GM23338 (cell line): ENCODE data around the gene ATR. TPM values are rescaled to one million over a fixed set of nuclear protein-coding genes. Genes with fewer than 3 reads are reported as not detected.

Source experiments
- ATAC-seq: fragments of 200-7000 bp; cut with Tn5 transposase; 3 replicates; pipeline ENCODE4 v1.9.1; 2020
- DNase-seq: peaks from one replicate; pipeline ENCODE4 v3.0.0-alpha.2; 2015; ENCODE audit warnings: low spot score
- H2AFZ ChIP-seq: fragments of 200-600 bp; sonication (generic); 2 replicates; pipeline ENCODE4 v1.8.0; 2016; ENCODE audit warnings: antibody characterized with exemption, mild to moderate bottlenecking, moderate library complexity
- H3F3A ChIP-seq: fragments of 200-600 bp; sonication (generic); replicated peaks from 2 replicates; pipeline ENCODE4 v1.8.0; 2017; ENCODE audit warnings: antibody characterized with exemption, mixed run types, low read depth
- H3K27ac ChIP-seq: fragments of 200-600 bp; sonication (generic); 2 replicates; pipeline ENCODE4 v1.6.1; 2016; ENCODE audit warnings: low read depth
- H3K27me3 ChIP-seq: fragments of 200-600 bp; sonication (generic); 2 replicates; pipeline ENCODE4 v1.8.0; 2016; ENCODE audit warnings: mild to moderate bottlenecking, mixed run types, moderate library complexity; ENCODE audit not compliant: insufficient read depth
- H3K36me3 ChIP-seq: fragments of 200-600 bp; sonication (generic); 2 replicates; pipeline ENCODE4 v1.8.0; 2016; ENCODE audit warnings: mild to moderate bottlenecking; ENCODE audit not compliant: insufficient read depth
- H3K4me1 ChIP-seq: fragments of 200-600 bp; sonication (generic); 2 replicates; pipeline ENCODE4 v1.8.0; 2016; ENCODE audit warnings: mild to moderate bottlenecking, moderate library complexity; ENCODE audit not compliant: insufficient read depth
- H3K4me2 ChIP-seq: fragments of 200-600 bp; sonication (generic); 2 replicates; pipeline ENCODE4 v1.7.1; 2017; ENCODE audit warnings: mixed run types
- H3K4me3 ChIP-seq: fragments of 200-600 bp; sonication (generic); 2 replicates; pipeline ENCODE4 v1.6.1; 2016; ENCODE audit warnings: mixed run types
- H3K79me2 ChIP-seq: fragments of 200-600 bp; sonication (generic); replicated peaks from 2 replicates; pipeline ENCODE4 v1.8.0; 2017; ENCODE audit warnings: mild to moderate bottlenecking; ENCODE audit not compliant: insufficient read depth
- H3K9me2 ChIP-seq: fragments of 200-600 bp; sonication (generic); 2 replicates; pipeline ENCODE4 v1.8.0; 2017; ENCODE audit not compliant: insufficient read depth
- H4K20me1 ChIP-seq: fragments of 200-600 bp; sonication (generic); replicated peaks from 2 replicates; pipeline ENCODE4 v1.8.0; 2017; ENCODE audit warnings: mild to moderate bottlenecking; ENCODE audit not compliant: insufficient read depth
- H3K27ac Mint-ChIP-seq: 2 replicates; pipeline ENCODE4 v1.8.0; 2020; ENCODE audit warnings: inconsistent platforms, mild to moderate bottlenecking, moderate library complexity, mixed read lengths
- H3K27me3 Mint-ChIP-seq: 3 replicates; pipeline ENCODE4 v1.8.0; 2022; ENCODE audit warnings: low read depth, mild to moderate bottlenecking, moderate library complexity, mixed read lengths, inconsistent platforms; ENCODE audit not compliant: insufficient read depth, poor library complexity
- H3K36me3 Mint-ChIP-seq: 3 replicates; pipeline ENCODE4 v1.8.0; 2021; ENCODE audit warnings: low read depth, mild to moderate bottlenecking, inconsistent platforms, moderate library complexity, mixed read lengths
- H3K4me1 Mint-ChIP-seq: 3 replicates; pipeline ENCODE4 v1.8.0; 2020; ENCODE audit warnings: mild to moderate bottlenecking, inconsistent platforms, mixed read lengths
- H3K4me3 Mint-ChIP-seq: 3 replicates; pipeline ENCODE4 v1.8.0; 2021; ENCODE audit warnings: moderate library complexity, mild to moderate bottlenecking, inconsistent platforms, mixed read lengths
- H3K9me3 Mint-ChIP-seq: 3 replicates; pipeline ENCODE4 v1.8.0; 2020; ENCODE audit warnings: moderate library complexity, mild to moderate bottlenecking, inconsistent platforms, mixed read lengths
- CTCF ChIP-seq, 2 experiments: fragments of 200-600 bp in 1 of 2; sonication (generic) in 1 of 2; conservative IDR thresholded peaks; 2 replicates each; pipeline versions ENCODE4 v1.5.1 to v1.6.1; 2016 to 2017; ENCODE audit warnings: antibody characterized with exemption in 2 of 2, low read depth in 2 of 2, mild to moderate bottlenecking in 2 of 2, moderate library complexity in 1 of 2
- EZH2 ChIP-seq: fragments of 200-600 bp; sonication (generic); IDR thresholded peaks from one replicate; pipeline ENCODE4 v1.8.0; 2017; ENCODE audit warnings: antibody characterized with exemption, mild to moderate bottlenecking, low read depth; ENCODE audit not compliant: unreplicated experiment
- JUNB ChIP-seq: IDR thresholded peaks from one replicate; pipeline ENCODE4 v1.6.1; 2016; ENCODE audit warnings: antibody characterized with exemption; ENCODE audit not compliant: unreplicated experiment
- STAT1 ChIP-seq: IDR thresholded peaks from one replicate; pipeline ENCODE4 v1.6.1; 2016; ENCODE audit warnings: antibody characterized with exemption; ENCODE audit not compliant: unreplicated experiment
- ZNF114 ChIP-seq: fragments of 250-450 bp; sonication (Bioruptor Pico); IDR thresholded peaks from 2 replicates; pipeline ENCODE4 v1.5.0; 2020; ENCODE audit warnings: mild to moderate bottlenecking, moderate library complexity
- ZNF331 ChIP-seq: fragments of 250-450 bp; sonication (Bioruptor Pico); IDR thresholded peaks from 2 replicates; pipeline ENCODE4 v1.5.0; 2020; ENCODE audit warnings: low read depth, mild to moderate bottlenecking, moderate library complexity
- polyA plus RNA-seq: library from polyadenylated mRNA; unstranded; fragments of >200 nt; fragmentation: Nextera tagmentation; extraction: Ambion mirVana; gene quantifications from 2 replicates; pipeline ENCODE4 v1.2.1, GENCODE V29; 2016
- total RNA-seq: library from RNA; depleted of rRNA; stranded (reverse); fragments of >200 nt; shearing (Covaris generic); gene quantifications from 2 replicates; pipeline ENCODE4 v1.2.3, GENCODE V29; 2014
- TF ChIP-seq, protein P1 (sequence below): IDR thresholded peaks from 2 replicates; pipeline ENCODE4 v1.6.1; 2016; ENCODE audit warnings: antibody characterized with exemption

ATR gene
- total and polyA plus RNA-seq, 2 experiments from 2014 or later, result 29.7 to 39.1 TPM

DNA sequence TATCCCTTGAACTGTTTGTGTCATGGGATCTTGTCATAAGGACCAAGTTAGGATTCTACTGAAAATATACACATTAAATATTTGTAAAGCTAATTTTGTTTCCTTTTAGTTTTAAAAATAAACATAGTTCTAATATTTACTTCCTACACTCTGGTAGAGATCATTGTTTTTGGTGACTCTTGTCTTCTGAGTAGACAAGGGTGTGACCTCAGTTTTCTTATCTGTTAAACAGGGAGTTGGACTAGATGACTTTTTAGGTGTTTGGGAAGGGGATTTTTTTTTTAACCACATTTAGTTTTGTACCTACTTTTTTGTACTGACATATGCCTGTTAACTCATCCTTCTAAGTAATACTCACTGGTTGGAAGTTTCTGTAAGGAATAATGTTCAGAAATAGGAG, 48.4 kb upstream of the ATR start:
- H3K27ac ChIP-seq, result no peak overlapping the region
- peaks cover 17% of the 10 kb centered on the region; the same call in 2 of the 3 replicates for H3K4me1 Mint-ChIP-seq
- no peaks in the 10 kb centered on the region for H3F3A ChIP-seq
- H3K79me2 ChIP-seq, result no peaks in the 10 kb centered on the region
- H3K4me3 ChIP-seq, result no peak overlapping the region
- ATAC-seq, result no peak
- H3K9me2 ChIP-seq, result no peaks in the 10 kb centered on the region
- no peaks in the 10 kb centered on the region for H3K36me3 ChIP-seq
- H3K27me3 Mint-ChIP-seq, result no peaks in the 10 kb centered on the region
- no peaks in the 10 kb centered on the region for H3K27me3 ChIP-seq
- no peaks in the 10 kb centered on the region for H3K9me3 Mint-ChIP-seq
- H3K4me1 ChIP-seq, result peaks cover 6% of the 10 kb centered on the region; the same call in 1 of the 2 replicates
- no peak overlapping the region for H3K4me3 Mint-ChIP-seq
- H4K20me1 ChIP-seq, result peaks cover 3% of the 10 kb centered on the region; the same call in 1 of the 2 replicates
- H3K36me3 Mint-ChIP-seq, result no peaks in the 10 kb centered on the region
- no peak overlapping the region for H2AFZ ChIP-seq
- no peak overlapping the region for H3K27ac Mint-ChIP-seq
- TF ChIP-seq CTCF (conservative IDR thresholded peaks at IDR 0.05; ENCODE audit: low read depth in 2 of 2), result no peak
- TF ChIP-seq, protein P1, sequence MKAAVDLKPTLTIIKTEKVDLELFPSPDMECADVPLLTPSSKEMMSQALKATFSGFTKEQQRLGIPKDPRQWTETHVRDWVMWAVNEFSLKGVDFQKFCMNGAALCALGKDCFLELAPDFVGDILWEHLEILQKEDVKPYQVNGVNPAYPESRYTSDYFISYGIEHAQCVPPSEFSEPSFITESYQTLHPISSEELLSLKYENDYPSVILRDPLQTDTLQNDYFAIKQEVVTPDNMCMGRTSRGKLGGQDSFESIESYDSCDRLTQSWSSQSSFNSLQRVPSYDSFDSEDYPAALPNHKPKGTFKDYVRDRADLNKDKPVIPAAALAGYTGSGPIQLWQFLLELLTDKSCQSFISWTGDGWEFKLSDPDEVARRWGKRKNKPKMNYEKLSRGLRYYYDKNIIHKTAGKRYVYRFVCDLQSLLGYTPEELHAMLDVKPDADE, result no peak
- no peak overlapping the region for H3K4me2 ChIP-seq
- DNase-seq, result no peak

- Mint-ChIP-seq H3K9me3 (no peaks in the 10 kb centered on the region), H3K4me1 (peaks cover 17% of the 10 kb centered on the region; the same call in 2 of the 3 replicates), H3K4me3 (no peak overlapping the region)
These were observed 46.6 kb upstream of the ATR start for GRCh38 chr3:142625153-142625440.

More at GRCh38 chr3:142625153-142625440, 46.6 kb upstream of the ATR start:
- ATAC-seq (no peak), DNase-seq (no peak)
- H3K4me2 ChIP-seq, result no peak overlapping the region
- H3K4me1 ChIP-seq, result peaks cover 6% of the 10 kb centered on the region; the same call in 1 of the 2 replicates
- H3F3A ChIP-seq, result no peaks in the 10 kb centered on the region
- Mint-ChIP-seq H3K27ac (no peak overlapping the region), H3K36me3 (no peaks in the 10 kb centered on the region), H3K27me3 (no peaks in the 10 kb centered on the region)
- no peaks in the 10 kb centered on the region for H3K27me3 ChIP-seq
- H4K20me1 ChIP-seq, result peaks cover 3% of the 10 kb centered on the region; the same call in 1 of the 2 replicates
- H3K36me3 ChIP-seq, result no peaks in the 10 kb centered on the region
- H3K4me3 ChIP-seq, result no peak overlapping the region
- H3K27ac ChIP-seq, result no peak overlapping the region
- TF ChIP-seq ZNF114 (CRISPR knock-in tag) (no peak), EZH2 (no peak), JUNB (no peak), ZNF331 (CRISPR knock-in tag) (no peak), CTCF (conservative IDR thresholded peaks at IDR 0.05; ENCODE audit: low read depth in 2 of 2) (no peak), STAT1 (no peak)
- no peak overlapping the region for H2AFZ ChIP-seq
- no peaks in the 10 kb centered on the region for H3K9me2 ChIP-seq
- no peaks in the 10 kb centered on the region for H3K79me2 ChIP-seq
